CD4-positive, alpha-beta T cell treated with Interleukin-1 beta for 1 hour (primary cell): ENCODE measurements around the gene ASCL3.
"Not testable (repeated sequence)": the region's sequence is repeated elsewhere in the genome, so short reads cannot be mapped to it uniquely, and the experiment has no call there.

ENCODE experiments used
- DNase-seq, 2 donors: peaks; one replicate each; pipeline ENCODE4 v3.0.0-alpha.2; 2020 to 2022

The ASCL3 gene

GRCh38 chr11:8947230-8947943, 4.6 kb upstream of the ASCL3 start:
- DNase-seq = no peak

GRCh38 chr11:8941341-8942103, 1.3 kb downstream of the ASCL3 start:
- DNase-seq = no peak

- DNase-seq = no peak
These were observed 5.2 kb downstream of the ASCL3 start for GRCh38 chr11:8937659-8938058.

GRCh38 chr11:8937159-8937558, 5.7 kb downstream of the ASCL3 start:
- no peak for DNase-seq

- not testable (repeated sequence) for DNase-seq
These were observed 7.0 kb downstream of the ASCL3 start for GRCh38 chr11:8935789-8936188.

- no peak for DNase-seq
These were observed 7.9 kb downstream of the ASCL3 start for GRCh38 chr11:8934742-8935488.

GRCh38 chr11:8933931-8934330, 8.9 kb downstream of the ASCL3 start:
- no peak for DNase-seq

GRCh38 chr11:8932564-8933180, 10.1 kb downstream of the ASCL3 start, which contains the start of gene C11orf16:
TSS of gene C11orf16 (minus strand) at chr11:8932947. CDS start at chr11:8932308, 639 bp downstream.
- DNase-seq = no peak

GRCh38 chr11:8930456-8931175, 12.2 kb downstream of the ASCL3 start:
- DNase-seq = no peak

- no peak for DNase-seq
These were observed 13.7 kb downstream of the ASCL3 start for GRCh38 chr11:8928981-8929615.

- no peak for DNase-seq
These were observed 14.6 kb downstream of the ASCL3 start for GRCh38 chr11:8928205-8928604.

GRCh38 chr11:8927233-8927632, 15.6 kb downstream of the ASCL3 start:
- DNase-seq = no peak

- no peak for DNase-seq
These were observed 16.6 kb downstream of the ASCL3 start for GRCh38 chr11:8926236-8926635.

- no peak for DNase-seq
These were observed 17.1 kb downstream of the ASCL3 start for GRCh38 chr11:8925711-8926110.

GRCh38 chr11:8922691-8923090, 20.1 kb downstream of the ASCL3 start:
- no peak for DNase-seq

- no peak for DNase-seq
These were observed 25.5 kb downstream of the ASCL3 start for GRCh38 chr11:8917157-8917825.

- DNase-seq = no peak
These were observed 28.2 kb downstream of the ASCL3 start for GRCh38 chr11:8914661-8915018.

- peak; percentile 46 to 53 for DNase-seq
These were observed 28.7 kb downstream of the ASCL3 start for GRCh38 chr11:8913961-8914660.

- DNase-seq = peak; percentile 84
These were observed 31.6 kb downstream of the ASCL3 start, which contains the start of gene AKIP1 for GRCh38 chr11:8911029-8911823. TSS of gene AKIP1 (plus strand) at chr11:8911189. CDS start at chr11:8911450, 261 bp downstream.

GRCh38 chr11:8910649-8911026, 32.2 kb downstream of the ASCL3 start:
- peak in 1 of 2 donors; percentile 13 for DNase-seq
